Trophoblast cell (in vitro differentiated cells and primary cell): ENCODE measurements around the gene PCGF1.

ENCODE experiments used
- DNase-seq, 2 donors: peaks; one replicate each; pipeline ENCODE4 v3.0.0-alpha.2; 2016
- H2AFZ ChIP-seq: 2 replicates; pipeline ENCODE4 v1.6.1; 2013; ENCODE audit warnings: low read length, moderate library complexity, mild to moderate bottlenecking; ENCODE audit not compliant: insufficient read depth, poor library complexity
- H2AK5ac ChIP-seq: 2 replicates; pipeline ENCODE4 v1.6.1; 2013; ENCODE audit warnings: mild to moderate bottlenecking, low read length
- H2BK120ac ChIP-seq: 2 replicates; pipeline ENCODE4 v1.6.1; 2013; ENCODE audit warnings: low read length, mild to moderate bottlenecking, moderate library complexity; ENCODE audit not compliant: insufficient read depth, poor library complexity
- H2BK12ac ChIP-seq: 2 replicates; pipeline ENCODE4 v1.6.1; 2013; ENCODE audit warnings: mild to moderate bottlenecking, low read length, moderate library complexity
- H2BK5ac ChIP-seq: 2 replicates; pipeline ENCODE4 v1.6.1; 2013; ENCODE audit warnings: low read length, low read depth, moderate library complexity, mild to moderate bottlenecking; ENCODE audit not compliant: poor library complexity
- H3K14ac ChIP-seq: 2 replicates; pipeline ENCODE4 v1.6.1; 2013; ENCODE audit warnings: mild to moderate bottlenecking, low read length
- H3K18ac ChIP-seq: 2 replicates; pipeline ENCODE4 v1.6.1; 2013; ENCODE audit warnings: mild to moderate bottlenecking, low read length
- H3K23ac ChIP-seq: 2 replicates; pipeline ENCODE4 v1.6.1; 2013; ENCODE audit warnings: low read length
- H3K27ac ChIP-seq: 2 replicates; pipeline ENCODE4 v1.5.1; 2013; ENCODE audit warnings: low read depth, mild to moderate bottlenecking, inconsistent platforms, low read length, moderate library complexity
- H3K27me3 ChIP-seq: 2 replicates; pipeline ENCODE4 v1.6.1; 2013; ENCODE audit warnings: inconsistent platforms, mild to moderate bottlenecking, low read length, moderate library complexity; ENCODE audit not compliant: insufficient read depth
- H3K36me3 ChIP-seq, 2 experiments: 1 replicate in 1 of 2; 2 replicates in 1 of 2; pipeline ENCODE4 v1.6.1; 2013; ENCODE audit warnings: low read length in 2 of 2, mild to moderate bottlenecking in 2 of 2, moderate library complexity in 1 of 2; ENCODE audit not compliant: insufficient read depth in 2 of 2, control insufficient read depth in 1 of 2
- H3K4ac ChIP-seq: 2 replicates; pipeline ENCODE4 v1.6.1; 2013; ENCODE audit warnings: low read depth, mild to moderate bottlenecking, low read length, moderate library complexity
- H3K4me1 ChIP-seq, 2 experiments: 1 replicate in 1 of 2; 2 replicates in 1 of 2; pipeline ENCODE4 v1.6.1; 2013; ENCODE audit warnings: low read length in 2 of 2, mild to moderate bottlenecking in 2 of 2, moderate library complexity in 1 of 2; ENCODE audit not compliant: insufficient read depth in 2 of 2, control insufficient read depth in 1 of 2
- H3K4me2 ChIP-seq: 2 replicates; pipeline ENCODE4 v1.6.1; 2013; ENCODE audit warnings: inconsistent platforms, mild to moderate bottlenecking, low read length, moderate library complexity
- H3K4me3 ChIP-seq: 2 replicates; pipeline ENCODE4 v1.5.1; 2013; ENCODE audit warnings: mild to moderate bottlenecking, low read depth, low read length, inconsistent platforms
- H3K79me1 ChIP-seq: one replicate; pipeline ENCODE4 v1.6.1; 2013; ENCODE audit warnings: low read length
- H3K79me2 ChIP-seq: 2 replicates; pipeline ENCODE4 v1.6.1; 2013; ENCODE audit warnings: low read length, mild to moderate bottlenecking; ENCODE audit not compliant: control insufficient read depth, insufficient read depth, poor library complexity
- H3K9ac ChIP-seq: 2 replicates; pipeline ENCODE4 v1.6.1; 2013; ENCODE audit warnings: mild to moderate bottlenecking, low read length
- H3K9me3 ChIP-seq: 2 replicates; pipeline ENCODE4 v1.6.1; 2013; ENCODE audit warnings: low read depth, mild to moderate bottlenecking, control low read depth, inconsistent platforms, low read length; ENCODE audit not compliant: insufficient read depth
- H4K12ac ChIP-seq: 2 replicates; pipeline ENCODE4 v1.6.1; 2013; ENCODE audit warnings: low read depth, mild to moderate bottlenecking, low read length, moderate library complexity
- H4K8ac ChIP-seq: 2 replicates; pipeline ENCODE4 v1.6.1; 2013; ENCODE audit warnings: low read depth, mild to moderate bottlenecking, low read length, moderate library complexity
- H4K91ac ChIP-seq: one replicate; pipeline ENCODE4 v1.6.1; 2013; ENCODE audit warnings: low read depth, mild to moderate bottlenecking, low read length, moderate library complexity
- WGBS: extraction: QIAGEN DNeasy Blood & Tissue Kit; methylation state at CpG from one replicate; pipeline ENCODE4 v1.1.7; 2013; ENCODE audit warnings: missing lambda C conversion rate; ENCODE audit not compliant: insufficient read length, insufficient coverage; ENCODE audit errors: extremely low coverage; 5-methylcytosine and 5-hydroxymethylcytosine counted together

Gene PCGF1

DNA sequence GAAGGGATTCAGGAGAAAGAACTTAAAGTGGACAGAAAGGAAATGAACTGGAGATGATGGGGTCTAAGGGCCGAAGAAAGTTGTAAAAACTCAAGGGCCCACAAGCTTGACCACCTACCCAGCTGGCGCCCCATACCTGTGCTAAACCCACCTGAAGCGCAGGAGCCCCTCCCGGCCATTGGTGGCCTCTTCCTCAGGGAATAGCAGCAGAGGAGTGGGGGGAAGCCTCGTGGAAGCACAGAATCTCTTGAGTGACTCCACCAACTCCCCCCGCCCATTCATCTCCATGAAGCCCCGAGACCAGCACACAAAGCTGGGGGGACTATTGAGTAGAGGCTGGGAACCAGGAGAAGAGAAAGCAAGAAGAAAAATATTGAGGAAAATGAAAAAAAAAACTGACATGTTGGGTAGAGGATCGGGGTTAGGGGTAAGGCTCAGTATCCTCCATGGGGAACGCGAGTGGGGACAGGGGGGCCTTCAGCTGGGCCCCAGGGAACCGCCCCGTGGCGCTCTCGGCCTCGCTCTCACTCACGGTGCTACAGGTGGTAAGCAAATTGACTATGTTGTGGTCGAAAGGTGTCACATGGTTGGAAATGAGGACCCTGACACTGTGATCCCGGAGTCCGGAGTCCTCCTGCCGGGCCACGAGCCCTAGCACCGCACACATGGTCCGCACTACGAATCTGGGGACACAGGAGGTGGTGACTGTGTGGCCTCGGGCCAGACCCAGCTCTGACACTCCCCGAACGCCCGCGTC, 21.3 kb upstream of the PCGF1 start:
- peak overlapping the region; percentile 93 for H3K4me2 ChIP-seq
- peak overlapping the region; percentile 77 for H3K4ac ChIP-seq
- peak overlapping the region; percentile 97 for H3K9ac ChIP-seq
- peaks cover 9 to 13% of the 10 kb centered on the region in 2 experiments for H3K4me1 ChIP-seq
- peaks cover 13% of the 10 kb centered on the region for H3K79me2 ChIP-seq
- H4K8ac ChIP-seq, result peak overlapping the region; percentile 87
- peak overlapping the region; percentile 98 for H3K4me3 ChIP-seq
- H4K91ac ChIP-seq, result peak overlapping the region; percentile 83
- H3K27me3 ChIP-seq, result no peaks in the 10 kb centered on the region
- no peak for DNase-seq
- H2AFZ ChIP-seq, result peak overlapping the region; percentile 68
- no peak overlapping the region for H2BK12ac ChIP-seq
- peak overlapping the region; percentile 65 for H2BK120ac ChIP-seq
- peak overlapping the region; percentile 45 for H4K12ac ChIP-seq
- H3K27ac ChIP-seq, result peak overlapping the region; percentile 46
- H3K18ac ChIP-seq, result peak overlapping the region; percentile 49
- H3K23ac ChIP-seq, result no peak overlapping the region
- peak overlapping the region; percentile 62 for H3K14ac ChIP-seq
- H2BK5ac ChIP-seq, result peak overlapping the region; percentile 86
- peak overlapping the region; percentile 66 for H2AK5ac ChIP-seq
- no CpG with 5 or more reads among the region's 29 CpGs for WGBS
- H3K9me3 ChIP-seq, result no peaks in the 10 kb centered on the region
- peaks cover 32 to 41% of the 10 kb centered on the region in 2 experiments for H3K36me3 ChIP-seq
- H3K79me1 ChIP-seq, result peaks cover 11% of the 10 kb centered on the region

DNA sequence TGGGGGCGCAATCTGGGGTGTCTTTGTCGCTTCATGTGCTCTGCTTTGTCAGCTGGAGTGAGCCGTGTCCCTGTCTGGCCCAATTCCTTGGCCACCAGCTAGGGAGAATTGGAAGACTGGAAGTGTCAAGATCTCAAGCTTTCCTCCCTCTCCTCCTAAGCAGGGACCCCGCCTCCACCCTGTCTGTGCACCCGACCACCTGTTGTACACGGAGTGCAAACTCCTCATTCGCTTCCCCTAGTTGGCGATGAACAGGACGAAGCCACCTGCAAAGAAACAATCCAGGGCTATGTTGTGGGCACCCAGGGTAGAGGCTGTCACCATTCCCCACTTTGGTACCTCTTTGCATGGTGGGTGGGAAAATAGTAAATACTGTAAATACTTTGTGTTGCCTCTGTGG, 20.2 kb upstream of the PCGF1 start:
- Histone ChIP-seq H4K12ac (no peak overlapping the region), H2BK12ac (no peak overlapping the region), H2AK5ac (no peak overlapping the region), H3K9ac (no peak overlapping the region), H3K9me3 (no peaks in the 10 kb centered on the region), H2BK120ac (no peak overlapping the region), H3K14ac (no peak overlapping the region), H3K27me3 (no peaks in the 10 kb centered on the region), H3K4me2 (no peak overlapping the region), H3K4ac (no peak overlapping the region), H4K91ac (no peak overlapping the region), H3K79me2 (peaks cover 13% of the 10 kb centered on the region), H3K4me1 (peaks cover 9 to 13% of the 10 kb centered on the region in 2 experiments), H2BK5ac (no peak overlapping the region), H3K23ac (no peak overlapping the region), H2AFZ (no peak overlapping the region), H3K79me1 (peaks cover 11% of the 10 kb centered on the region), H3K27ac (no peak overlapping the region), H3K36me3 (peaks cover 27 to 35% of the 10 kb centered on the region in 2 experiments), H3K4me3 (no peak overlapping the region), H3K18ac (no peak overlapping the region), H4K8ac (no peak overlapping the region)
- no peak for DNase-seq
- WGBS, result no CpG with 5 or more reads among the region's 9 CpGs

DNA sequence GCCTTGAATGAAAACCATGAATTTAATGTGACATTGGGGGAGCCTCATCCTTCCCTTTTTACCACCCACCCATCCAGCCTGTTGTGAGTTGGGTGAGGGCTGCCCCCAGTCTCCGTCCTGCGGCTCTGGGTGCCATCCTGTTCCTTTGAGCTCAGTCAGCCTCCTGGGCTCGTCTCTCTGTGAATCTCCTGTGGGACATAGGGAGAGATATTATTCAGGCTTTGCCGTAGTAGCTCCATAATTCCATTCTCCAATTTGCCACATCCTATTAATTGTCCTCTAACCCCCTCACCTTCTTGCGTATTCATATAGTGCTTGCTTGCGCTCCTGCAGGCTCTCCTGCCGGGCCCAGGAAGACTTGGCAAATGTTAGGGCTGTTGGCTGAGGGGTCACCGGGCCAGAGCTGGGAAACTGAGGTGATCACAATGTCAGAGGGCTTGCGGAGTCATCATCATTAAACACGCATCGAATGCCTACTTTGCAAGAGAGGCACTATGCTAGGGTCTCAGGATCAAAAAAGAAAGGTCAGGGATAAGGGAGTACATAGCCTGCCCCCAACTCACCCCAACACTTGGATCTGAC, 19.2 kb upstream of the PCGF1 start:
- Histone ChIP-seq H3K4me3 (no peak overlapping the region), H3K4me1 (peaks cover 9 to 13% of the 10 kb centered on the region in 2 experiments), H3K9ac (no peak overlapping the region), H3K23ac (no peak overlapping the region), H3K18ac (no peak overlapping the region), H3K27me3 (no peaks in the 10 kb centered on the region), H3K9me3 (no peaks in the 10 kb centered on the region), H2BK120ac (no peak overlapping the region), H3K79me1 (peaks cover 11% of the 10 kb centered on the region), H3K4ac (no peak overlapping the region), H3K4me2 (no peak overlapping the region), H2BK5ac (no peak overlapping the region), H3K27ac (no peak overlapping the region), H4K8ac (no peak overlapping the region), H4K12ac (no peak overlapping the region), H4K91ac (no peak overlapping the region), H3K14ac (no peak overlapping the region), H2BK12ac (no peak overlapping the region), H3K79me2 (peaks cover 13% of the 10 kb centered on the region), H2AFZ (no peak overlapping the region), H2AK5ac (no peak overlapping the region), H3K36me3 (peaks cover 24 to 32% of the 10 kb centered on the region in 2 experiments)
- no CpG with 5 or more reads among the region's 11 CpGs for WGBS
- no peak for DNase-seq

DNA sequence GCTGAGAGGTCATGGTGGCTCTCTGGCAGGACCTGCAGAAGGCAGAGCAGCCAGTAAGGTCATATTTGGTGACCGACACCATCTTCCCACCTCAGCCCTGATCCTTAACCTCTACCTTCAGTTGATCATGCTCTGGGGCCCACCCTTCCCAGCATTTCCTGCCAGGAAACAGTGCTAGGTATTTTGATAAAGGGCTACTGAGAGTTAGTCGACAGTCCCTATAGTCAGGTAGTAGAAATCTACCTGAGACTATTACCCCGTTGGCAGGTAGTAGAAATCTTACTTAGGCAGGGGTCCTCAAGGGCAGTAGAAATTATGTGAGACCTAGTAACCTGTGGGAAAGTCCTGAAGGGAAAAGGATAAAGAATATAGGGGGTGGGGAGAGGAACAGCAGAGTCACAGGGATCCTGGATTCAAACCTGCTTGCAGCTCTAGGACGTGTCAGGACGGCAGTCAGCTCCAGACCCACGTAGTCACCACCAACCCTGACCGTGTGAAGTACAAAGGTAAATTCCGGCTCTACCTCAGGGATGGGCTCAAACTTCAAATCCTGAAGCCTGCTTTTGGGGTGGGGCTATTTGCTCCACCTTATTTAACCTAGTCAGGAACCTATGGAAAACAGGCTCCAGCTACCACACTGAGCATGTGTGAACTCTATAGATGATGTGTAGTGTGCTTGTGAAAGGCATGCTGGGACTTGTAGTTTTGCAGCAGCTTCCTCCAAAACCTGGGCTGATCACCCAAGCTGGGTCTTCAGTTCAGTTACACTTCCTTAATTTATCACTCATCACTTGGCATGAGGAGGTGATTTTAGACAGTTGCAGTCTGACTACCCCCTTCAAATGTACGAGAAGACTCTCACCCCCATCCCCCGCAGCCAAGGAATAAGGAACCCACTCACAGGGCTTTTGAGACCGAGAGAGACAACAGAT, 18.5 kb upstream of the PCGF1 start, which contains the start of gene DQX1:
Gene DQX1, minus strand, starts transcription at position 515 of the 932 bp plus-strand sequence. Its CDS starts 502 bp downstream, at position 13.
- Histone ChIP-seq H3K4me3 (no peak within 1 kb of the TSS), H2AFZ (no peak within 1 kb of the TSS), H2AK5ac (no peak within 1 kb of the TSS), H3K18ac (no peak within 1 kb of the TSS), H3K4me2 (no peak within 1 kb of the TSS), H3K27ac (no peak within 1 kb of the TSS), H2BK5ac (no peak within 1 kb of the TSS), H3K4me1 (peaks cover 9 to 13% of the 10 kb centered on the region in 2 experiments), H3K23ac (no peak within 1 kb of the TSS), H3K27me3 (no peaks in the 10 kb centered on the region), H4K12ac (no peak within 1 kb of the TSS), H3K9me3 (no peaks in the 10 kb centered on the region), H4K8ac (peak within 1 kb of the TSS; percentile 26), H3K14ac (no peak within 1 kb of the TSS), H2BK12ac (no peak within 1 kb of the TSS), H3K9ac (no peak within 1 kb of the TSS), H4K91ac (no peak within 1 kb of the TSS), H2BK120ac (no peak within 1 kb of the TSS), H3K4ac (no peak within 1 kb of the TSS), H3K36me3 (peaks cover 20 to 28% of the 10 kb centered on the region in 2 experiments), H3K79me1 (peaks cover 11% of the 10 kb centered on the region), H3K79me2 (peaks cover 13% of the 10 kb centered on the region)
- DNase-seq, result peak; percentile 72 to 75
- WGBS, result no CpG with 5 or more reads among the region's 11 CpGs
